ENCODE measurements around the gene LRP5.

- TF ChIP-seq POLR2AphosphoS5 (IDR thresholded peaks at IDR 0.05), result no peak
- TF ChIP-seq, protein P1, sequence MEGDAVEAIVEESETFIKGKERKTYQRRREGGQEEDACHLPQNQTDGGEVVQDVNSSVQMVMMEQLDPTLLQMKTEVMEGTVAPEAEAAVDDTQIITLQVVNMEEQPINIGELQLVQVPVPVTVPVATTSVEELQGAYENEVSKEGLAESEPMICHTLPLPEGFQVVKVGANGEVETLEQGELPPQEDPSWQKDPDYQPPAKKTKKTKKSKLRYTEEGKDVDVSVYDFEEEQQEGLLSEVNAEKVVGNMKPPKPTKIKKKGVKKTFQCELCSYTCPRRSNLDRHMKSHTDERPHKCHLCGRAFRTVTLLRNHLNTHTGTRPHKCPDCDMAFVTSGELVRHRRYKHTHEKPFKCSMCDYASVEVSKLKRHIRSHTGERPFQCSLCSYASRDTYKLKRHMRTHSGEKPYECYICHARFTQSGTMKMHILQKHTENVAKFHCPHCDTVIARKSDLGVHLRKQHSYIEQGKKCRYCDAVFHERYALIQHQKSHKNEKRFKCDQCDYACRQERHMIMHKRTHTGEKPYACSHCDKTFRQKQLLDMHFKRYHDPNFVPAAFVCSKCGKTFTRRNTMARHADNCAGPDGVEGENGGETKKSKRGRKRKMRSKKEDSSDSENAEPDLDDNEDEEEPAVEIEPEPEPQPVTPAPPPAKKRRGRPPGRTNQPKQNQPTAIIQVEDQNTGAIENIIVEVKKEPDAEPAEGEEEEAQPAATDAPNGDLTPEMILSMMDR (IDR thresholded peaks at IDR 0.05), result no peak
Measured at GRCh38 chr11:68446046-68446725, 133.8 kb downstream of the LRP5 start.
